GM18907 (cell line): ENCODE data around the gene NAPA.

Experiments used
- ATAC-seq: cut with Tn5 transposase; IDR thresholded peaks from one replicate; pipeline ENCODE4 v1.9.1; 2021; ENCODE audit warnings: mild to moderate bottlenecking, moderate library complexity; ENCODE audit not compliant: unreplicated experiment

NAPA gene

DNA sequence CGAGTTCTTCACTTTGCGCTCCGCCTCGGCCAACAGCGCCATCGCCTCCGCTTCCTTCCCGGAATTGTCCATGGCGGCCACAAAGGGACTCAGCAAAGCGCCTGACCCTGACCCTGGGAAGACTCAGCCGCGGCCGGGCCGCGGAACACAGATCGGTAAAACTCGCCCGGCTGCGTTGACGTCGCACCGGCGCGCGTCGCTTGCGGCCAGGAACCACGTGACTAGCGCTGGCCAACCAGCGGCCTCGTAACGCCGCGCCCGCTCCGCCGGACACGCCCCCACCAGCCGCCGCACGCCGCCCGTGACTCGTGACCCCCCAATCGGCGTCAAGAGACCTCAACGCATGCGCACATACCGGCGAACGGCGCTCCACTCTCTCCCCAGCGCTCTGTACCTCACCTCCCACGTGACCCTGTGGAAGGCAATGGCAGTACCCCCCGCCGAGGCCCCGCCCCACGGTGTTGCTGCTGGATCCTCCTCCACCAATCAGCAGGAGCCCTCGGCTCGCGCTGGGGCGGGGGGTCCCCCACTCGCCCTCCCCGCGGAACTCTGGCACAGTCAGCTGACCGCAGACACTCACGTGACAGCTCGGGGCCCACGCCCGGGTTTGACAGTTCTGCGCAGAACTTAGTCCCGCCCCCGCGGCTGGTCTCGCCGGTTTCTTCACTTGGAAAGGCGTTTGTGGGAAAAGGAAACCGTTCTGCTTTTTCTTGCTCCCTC lies at the start of gene NAPA:
TSS of gene NAPA (minus strand) at position 195 of the 720 bp plus-strand sequence. CDS start at position 72, 123 bp downstream.
- ATAC-seq, result peak; percentile 79

DNA sequence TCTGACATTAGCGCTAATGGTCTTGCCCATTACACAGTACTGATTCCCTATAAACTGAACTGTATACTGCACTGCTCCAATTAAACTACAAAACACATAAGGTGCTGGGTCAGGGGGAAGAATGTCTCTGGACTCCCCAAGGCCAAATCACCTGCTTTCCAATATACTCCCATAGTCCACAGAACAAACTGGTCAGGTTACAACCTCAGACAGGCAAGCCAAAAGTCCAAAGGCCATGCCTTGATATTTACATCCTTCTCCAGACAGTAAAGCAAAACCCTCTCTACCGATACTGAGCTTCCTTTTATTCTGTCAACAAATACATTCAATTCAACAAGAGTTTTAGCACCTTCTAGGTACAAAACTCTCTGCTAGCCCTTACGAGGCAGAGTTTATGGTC lies 49.2 kb upstream of the NAPA start:
- ATAC-seq, result no peak

DNA sequence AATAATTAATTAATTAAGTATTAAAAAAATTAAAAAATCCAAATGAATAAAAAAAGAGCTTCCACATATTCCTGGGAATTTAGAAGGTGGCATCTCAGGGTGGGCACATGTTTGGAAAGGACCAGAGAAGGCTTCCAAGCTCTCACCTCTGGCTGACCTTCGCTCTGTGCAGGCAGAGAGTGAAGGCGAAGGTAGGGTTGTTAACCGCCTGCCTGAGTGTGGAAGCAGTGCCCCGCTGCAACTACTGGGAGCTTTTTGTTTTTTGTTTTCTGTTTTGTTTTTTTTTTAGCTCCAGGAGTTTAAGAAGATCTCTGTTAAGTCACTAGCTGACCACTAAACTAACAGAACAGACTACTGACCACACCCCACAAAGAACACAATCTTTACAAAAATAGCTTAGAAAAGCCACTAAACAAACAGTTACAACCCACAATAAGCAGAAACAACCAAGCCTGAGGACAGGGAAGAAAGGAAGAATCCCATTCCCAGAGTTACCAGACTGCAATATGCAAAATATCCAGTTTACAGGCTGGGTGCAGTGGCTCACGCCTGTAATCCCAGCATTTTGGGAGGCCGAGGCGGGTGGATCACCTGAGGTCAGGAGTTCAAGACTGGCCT lies 46.7 kb upstream of the NAPA start:
- no peak for ATAC-seq

DNA sequence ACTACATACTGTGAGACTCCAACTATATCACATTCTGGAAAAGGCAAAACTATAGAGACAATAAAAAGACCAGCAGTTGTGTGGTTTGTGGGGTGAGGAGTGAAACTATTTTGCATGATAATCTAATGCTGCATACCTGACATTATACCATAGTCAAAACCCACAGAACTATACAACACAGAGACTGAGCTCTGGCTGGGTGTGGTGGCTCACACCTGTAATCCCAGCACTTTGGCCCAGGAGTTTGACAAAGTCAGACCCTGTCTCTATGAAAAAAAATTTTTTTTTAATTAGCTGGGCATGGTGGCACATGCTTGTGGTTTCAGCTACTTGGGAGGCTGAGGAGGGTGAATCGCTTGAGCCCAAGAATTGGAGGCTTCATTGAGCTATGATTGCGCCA lies 46.1 kb upstream of the NAPA start:
- no peak for ATAC-seq

DNA sequence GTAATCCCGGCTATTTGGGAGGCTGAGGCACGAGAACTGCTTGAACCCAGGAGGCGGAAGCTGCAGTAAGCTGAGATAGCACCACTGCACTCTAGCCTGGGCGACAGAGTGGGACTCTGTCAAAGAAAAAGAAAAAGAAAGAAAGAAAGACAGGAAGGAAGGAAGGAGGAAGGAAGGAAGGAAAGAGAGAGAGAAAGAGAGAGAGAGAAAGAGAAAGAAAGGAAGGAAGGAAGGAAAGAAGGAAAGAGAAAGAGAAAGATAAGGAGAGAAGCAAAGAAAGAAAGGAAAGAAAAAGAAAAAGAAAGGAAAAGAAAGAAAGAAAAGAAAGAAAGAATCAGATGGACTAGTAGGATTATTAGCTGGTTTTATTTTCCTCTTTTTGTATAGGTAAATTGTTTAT lies 35.3 kb upstream of the NAPA start:
- no peak for ATAC-seq

DNA sequence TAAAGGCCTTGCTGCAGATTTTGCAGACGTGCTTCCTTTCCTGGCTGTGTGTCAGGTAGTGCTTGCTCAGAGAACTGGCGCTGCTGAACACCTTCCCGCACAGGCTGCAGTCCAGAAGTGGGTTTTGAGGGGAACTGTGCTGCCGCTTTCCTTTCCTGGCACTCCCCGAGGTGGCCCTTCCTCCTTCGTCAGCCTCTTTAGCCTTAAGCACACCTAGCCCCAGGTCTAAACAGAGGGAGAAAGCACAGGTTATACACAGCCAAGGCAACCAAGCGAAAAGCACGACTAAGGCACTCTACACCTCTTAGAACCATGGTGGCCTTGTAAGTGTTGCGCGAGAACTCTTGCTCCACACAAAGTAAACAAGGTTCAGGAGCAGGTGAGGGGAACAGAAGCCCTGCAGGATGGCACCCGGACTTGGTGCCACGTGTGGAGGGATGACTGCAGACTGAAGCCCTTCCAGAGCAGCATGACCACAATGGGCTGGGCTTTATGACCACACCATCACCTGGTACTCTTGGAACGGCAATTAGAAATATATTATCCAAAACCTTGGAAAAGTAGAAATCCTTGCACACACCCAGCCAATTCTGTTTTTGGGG lies 34.5 kb upstream of the NAPA start:
- no peak for ATAC-seq

DNA sequence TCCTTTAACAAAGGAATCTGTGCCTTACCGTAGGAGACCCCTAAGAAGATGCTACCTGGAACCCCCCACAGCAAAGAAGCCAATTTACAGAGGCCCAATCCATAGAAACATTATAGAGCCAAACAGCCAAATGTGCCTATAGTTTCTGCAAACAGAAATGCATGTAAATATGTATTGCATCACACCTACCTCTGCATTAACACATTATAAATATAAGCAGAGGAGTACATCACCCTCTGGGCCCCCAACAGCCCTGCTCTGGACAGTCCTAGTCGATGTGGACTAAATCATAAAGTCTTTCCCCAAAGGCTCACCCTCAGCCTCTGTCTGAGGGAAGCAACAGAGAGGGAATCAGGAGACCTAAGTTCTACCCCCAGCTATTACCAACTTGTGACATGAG lies 32.3 kb upstream of the NAPA start:
- no peak for ATAC-seq

DNA sequence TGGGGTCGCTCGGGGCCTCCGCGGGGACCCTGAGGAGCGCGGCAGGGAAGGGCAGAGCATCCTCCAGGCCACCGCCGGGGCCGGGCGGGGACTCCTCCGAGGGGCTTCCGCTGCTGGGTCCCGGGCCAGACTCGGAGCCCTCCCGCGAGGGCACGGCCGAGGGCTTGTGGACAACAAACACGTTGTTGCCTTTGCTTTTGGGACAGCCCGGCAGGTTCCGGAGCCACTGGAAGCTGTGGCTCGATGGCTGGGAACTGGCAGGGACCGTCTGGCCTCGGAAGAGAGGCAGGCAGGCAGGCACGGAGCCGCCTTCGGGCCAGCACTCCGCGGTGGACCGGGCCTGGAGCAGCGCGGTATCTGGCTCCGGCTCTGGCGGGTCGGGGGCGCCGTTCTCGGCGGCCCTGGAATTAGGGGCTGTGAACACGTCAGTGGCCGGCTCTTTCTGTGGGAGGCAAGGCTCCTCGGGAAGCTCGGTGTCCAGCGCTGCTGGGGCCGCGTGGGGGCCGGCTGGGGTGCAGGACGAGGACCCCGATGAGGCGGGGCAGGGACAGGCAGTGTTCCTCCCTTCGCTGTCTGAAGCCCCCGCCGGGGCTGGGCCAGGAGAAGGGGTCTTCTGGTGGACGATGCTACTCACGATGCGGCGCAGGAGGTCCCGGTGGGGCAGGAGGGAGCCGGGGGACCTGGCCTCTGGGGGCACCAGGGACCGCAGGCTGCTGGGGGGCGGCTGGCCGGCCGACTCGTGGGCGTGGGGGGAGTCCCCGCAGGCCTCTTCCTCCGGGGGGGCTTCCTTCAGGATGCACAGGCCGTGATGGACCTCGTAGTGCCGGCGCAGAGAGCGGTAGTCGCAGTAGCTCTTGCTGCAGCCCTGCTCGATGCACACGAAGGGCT lies 30.4 kb upstream of the NAPA start:
- no peak for ATAC-seq

DNA sequence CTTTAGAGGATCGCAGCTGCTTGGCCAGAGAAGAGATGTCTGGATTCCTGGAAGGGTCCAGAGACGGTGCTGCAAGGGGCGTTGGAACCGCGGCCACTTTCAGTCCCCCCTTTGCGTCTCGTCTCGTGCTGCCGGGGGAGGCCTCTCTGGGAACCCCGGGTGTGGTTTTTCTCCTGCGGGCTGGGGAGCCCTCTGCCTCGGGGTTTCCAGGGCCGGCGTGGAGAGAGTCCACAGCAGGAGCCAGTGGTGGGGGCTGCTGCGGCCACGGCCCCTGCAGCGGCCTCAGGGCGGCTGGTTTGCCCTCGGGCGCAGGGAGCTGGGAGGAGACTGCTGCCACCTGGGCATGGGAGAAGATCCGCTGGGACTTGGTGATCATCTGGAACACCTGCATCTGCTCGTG lies 29.6 kb upstream of the NAPA start:
- ATAC-seq, result no peak

DNA sequence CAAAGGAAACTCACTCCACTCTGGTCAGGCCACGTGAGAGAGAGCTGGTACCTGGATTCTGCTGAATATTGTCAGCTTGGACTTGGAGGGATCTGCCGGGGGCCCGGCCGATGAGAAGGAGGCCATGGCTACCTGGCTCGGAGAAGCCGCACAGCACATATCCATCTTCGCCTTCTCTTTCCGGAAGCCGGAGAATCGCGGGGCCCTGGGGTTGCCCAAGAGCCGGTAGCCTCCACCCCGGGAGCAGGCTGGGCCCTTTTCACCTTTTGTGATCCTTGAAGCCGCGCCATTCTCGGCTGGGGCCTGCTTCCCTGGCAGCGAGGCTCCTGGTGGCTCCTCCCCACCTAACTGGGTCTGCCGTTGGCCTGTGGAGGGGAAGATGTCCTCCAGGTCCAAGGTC lies 29.2 kb upstream of the NAPA start:
- ATAC-seq, result no peak

DNA sequence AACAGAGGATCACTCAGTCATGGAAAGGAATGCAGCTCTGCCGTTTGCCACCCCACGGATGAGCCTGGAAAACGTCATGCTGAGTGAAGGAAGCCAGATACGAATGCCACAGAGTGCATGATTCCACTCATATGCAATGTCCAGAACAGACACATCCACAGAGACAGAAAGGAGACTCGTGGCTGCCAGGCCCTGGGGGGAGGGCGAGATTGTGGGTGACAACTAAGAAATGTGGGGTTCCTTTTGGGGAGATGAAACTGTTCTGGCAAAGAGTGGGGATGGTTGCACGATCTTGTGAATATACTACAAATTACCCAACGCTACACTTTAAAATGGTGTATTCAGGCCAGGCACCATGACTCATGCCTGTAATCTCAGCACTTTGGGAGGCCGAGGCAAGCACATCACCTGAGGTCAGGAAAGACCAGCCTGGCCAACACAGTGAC lies 27.2 kb upstream of the NAPA start:
- ATAC-seq, result no peak

DNA sequence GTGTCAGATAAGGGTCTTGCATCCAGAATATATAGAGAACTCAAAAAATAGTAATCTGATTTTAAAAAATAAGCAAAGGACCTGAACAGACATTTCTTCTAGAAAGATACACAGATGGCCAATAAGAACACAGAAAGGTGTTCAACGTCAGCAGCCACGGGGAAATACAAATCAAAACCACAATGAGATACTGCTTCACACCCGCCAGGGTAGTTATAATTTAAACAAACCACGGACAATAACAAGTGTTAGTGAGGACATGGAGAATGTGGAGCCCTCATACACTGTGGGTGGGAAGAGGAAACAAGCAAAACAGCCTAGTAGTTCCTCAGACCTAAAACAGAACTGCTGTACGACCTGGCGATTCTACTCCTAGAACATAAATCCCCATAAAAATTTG lies 26.7 kb upstream of the NAPA start:
- no peak for ATAC-seq

DNA sequence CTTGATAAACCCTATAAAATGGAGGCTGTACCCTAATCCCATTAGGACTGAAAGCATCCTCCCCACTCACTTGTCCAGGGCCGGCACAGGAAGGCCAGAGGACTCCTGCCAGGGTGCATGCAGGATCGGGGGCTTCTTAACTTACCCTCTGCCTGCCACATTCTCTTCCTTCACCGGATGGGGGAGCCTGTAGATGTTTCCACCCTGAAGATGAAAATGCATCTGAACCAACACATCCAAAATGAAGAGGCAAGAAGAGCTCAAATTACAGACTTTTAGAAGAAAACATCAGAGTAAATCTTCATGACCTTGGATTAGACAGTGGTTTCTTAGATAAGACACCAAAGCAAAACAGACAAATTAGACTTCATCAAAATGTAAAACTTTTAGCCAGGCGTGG lies 25.9 kb upstream of the NAPA start:
- no peak for ATAC-seq

DNA sequence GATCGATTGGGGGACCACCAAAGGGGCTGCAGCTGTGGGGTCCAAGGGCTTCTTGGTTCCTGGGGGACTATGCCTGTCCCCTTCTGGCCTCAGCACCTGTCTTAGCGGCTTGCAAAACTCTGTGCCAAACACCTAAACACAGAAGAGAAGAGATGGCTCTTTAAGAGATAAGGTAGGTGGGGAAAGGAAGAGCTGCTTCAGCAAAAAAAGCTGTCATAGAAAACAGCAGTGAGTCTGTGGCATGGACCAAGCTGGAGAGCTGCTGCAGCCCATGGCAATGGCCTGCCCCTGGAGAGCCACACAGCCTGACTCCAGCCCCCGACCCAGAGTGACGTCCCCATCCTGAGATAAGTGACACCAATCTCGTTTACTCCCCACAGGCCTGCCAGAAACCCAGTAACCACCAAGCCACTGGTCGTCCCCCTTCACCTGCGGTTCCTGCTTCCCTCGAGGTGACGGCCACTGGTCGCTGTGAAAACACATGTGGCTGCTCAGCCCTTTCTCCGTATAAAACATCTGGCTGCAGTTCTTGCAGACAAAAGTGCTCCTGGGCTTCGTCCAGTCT lies 25.0 kb upstream of the NAPA start:
- no peak for ATAC-seq

DNA sequence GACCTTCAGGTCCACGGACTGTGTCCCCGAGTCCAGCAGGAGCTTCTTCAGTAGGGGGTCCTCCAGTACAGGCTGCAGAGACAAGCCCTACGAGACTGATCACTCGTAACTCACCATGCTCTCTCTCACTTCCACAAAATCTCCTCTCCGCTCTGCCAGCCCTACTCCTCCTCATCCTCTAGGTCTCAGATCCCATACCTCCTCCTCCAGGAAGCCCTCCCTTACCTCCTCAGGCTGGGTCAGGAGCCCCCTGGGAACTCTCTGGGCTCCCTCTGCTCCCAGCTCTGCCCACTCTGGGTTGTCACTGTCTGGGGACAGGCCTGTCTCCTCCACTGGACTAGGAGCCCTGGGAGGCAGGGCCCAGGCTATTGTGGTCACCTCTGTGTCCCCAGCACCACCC lies 23.9 kb upstream of the NAPA start:
- ATAC-seq, result no peak

DNA sequence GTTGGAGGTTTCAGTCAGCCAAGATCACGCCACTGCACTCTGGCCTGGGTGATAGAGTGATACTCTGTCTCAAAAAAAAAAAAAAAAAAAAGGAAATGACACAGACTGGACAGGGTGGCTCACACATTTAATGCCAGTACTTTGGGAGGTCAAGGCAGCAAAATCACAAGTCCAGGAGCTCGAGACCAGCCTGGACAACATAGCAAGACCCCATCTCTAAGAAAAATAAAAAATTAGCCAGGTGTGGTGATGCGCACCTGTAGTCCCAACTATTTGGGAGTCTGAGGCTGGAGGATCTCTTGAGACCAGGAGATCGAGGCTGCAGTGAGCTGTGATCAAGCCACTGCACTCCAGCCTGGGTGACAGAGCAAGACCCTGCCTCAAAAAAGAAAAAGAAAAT lies 22.6 kb upstream of the NAPA start:
- no peak for ATAC-seq

DNA sequence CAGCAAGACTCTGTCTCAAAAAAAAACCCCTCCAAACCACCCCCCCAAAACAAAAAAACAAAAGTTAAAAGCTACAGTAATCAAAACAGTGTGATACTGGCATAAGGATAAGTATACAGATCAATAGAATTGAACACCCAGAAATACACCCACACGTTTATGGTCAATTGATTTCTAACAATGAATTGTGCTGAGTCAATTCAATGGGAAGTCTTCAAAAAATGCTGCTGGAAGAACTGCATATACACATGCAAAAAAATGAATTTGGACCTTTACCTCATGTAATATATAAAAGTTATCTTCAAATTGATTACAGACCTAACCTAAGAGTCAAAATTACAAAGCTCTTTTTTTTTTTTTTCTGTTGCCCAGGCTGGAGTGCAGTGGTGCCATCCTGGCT lies 19.8 kb upstream of the NAPA start:
- no peak for ATAC-seq

DNA sequence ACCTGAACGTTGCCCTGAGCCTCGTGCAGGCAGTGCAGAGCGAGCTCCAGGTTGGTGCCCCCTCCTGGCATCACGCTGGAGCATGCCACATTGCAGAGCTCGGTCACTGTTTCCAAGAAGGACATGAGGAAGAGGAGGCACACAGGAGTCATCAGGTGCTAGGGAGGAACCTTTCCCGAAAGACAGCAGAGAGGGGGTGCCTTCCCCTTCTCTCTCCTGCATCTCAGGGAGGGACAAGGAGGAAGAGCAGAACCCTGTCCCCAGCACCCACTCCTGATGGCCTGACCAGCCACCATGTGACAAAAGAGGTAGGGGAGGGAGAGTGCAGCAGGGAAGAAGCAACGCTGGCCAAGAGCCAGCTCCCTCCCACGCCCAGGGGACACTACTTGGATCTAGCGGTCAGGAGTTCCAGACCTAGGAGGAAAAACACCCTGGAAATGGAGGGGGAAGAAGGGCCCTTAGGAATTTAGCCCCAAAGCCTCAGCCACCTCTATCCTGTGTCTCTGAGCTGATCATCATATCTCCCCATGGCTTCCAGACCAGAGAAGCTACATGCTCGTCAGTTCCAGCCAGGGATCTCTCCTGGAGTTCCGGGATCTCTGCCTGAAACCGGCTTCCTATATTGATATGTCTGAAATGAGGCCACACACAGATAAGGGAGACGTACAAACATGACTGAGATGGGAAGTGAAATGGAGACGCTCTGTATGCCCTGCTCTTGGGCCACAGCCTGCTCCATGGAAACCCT lies 17.0 kb upstream of the NAPA start:
- no peak for ATAC-seq

DNA sequence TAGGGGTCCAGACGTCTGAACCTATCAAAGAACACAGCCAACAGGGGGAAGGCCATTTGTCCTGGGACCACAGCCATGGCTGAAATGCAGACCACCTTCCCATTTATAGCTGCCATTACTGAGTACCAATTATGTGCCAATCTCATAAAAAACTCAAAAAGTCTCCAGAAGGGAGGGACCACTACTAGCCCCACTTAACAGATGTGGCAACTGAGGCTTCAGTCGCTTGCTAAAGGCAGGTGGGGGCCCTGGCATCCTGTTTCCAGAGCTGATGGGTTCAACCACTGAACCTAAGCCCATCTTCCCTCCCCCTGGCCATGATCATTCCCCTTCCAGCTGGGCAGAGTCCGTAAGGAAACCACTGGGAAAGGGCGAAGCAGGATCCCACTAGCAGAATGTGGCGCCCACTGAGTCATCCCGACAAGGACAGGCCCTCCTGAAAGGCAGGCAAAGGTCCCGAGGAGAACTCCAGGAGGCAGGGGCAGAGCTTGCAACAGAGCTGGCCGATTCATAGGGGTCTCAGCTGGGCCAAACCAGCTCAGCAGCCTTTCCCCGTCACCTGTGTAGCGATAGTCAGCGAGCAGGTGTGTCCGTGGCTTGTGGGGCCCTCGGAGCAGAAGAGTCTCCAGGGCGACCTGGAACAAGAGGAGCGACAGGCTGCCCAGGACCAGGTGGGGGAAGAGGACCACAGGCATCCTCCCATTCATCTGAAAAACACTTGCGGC lies 14.3 kb upstream of the NAPA start:
- no peak for ATAC-seq

DNA sequence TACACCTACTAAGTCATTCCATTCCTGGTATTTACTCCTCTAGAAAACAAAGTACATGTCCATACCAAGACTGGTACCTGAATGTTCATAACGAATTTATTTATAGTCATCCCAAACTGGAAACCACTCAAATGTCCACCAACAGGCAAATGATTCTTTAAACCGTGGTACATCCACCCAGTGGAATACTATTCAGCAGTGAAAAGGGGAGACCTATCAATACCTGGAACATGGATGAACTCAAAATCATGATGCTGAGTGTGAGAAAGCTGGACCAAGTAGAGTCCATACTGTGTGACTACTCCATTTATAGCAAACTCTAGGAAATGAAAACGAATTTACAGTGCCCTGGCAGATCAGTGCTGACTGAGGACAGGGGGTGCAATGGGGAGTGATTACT lies 11.9 kb upstream of the NAPA start:
- ATAC-seq, result no peak
